H1 (cell line): ENCODE data around the gene ST8SIA3. TPM values are rescaled to one million over a fixed set of nuclear protein-coding genes. Genes with fewer than 3 reads are reported as not detected.
A peak's percentile ranks its signal among the peaks of the same experiment; 100 is the strongest.

ENCODE experiments used
- CTCF ChIA-PET: fragments of 300-600 bp; sonication (Branson Sonifier 250); formaldehyde crosslinking; loops from one replicate; lab custom pipeline; 2021; ENCODE audit not compliant: partially characterized antibody; lab: Charles Lee
- POLR2A ChIA-PET: fragments of 300-600 bp; sonication (Branson Sonifier 250); formaldehyde crosslinking; loops from one replicate; lab custom pipeline; 2021; ENCODE audit warnings: inconsistent platforms; ENCODE audit not compliant: partially characterized antibody; lab: Charles Lee
- DNase-seq, 2 experiments: peaks; one replicate each; pipeline versions ENCODE4 v3.0.0 to v3.0.0-alpha.2; 2010 to 2022; ENCODE audit warnings: low spot score in 2 of 2, low read depth in 1 of 2, mixed read lengths in 1 of 2
- FAIRE-seq: peaks from 2 replicates; lab custom pipeline; 2011; peaks lifted over from hg19 to GRCh38; lab: Jason Lieb, UNC
- H2AFZ ChIP-seq: 2 replicates; pipeline ENCODE4 v1.8.1; 2012; ENCODE audit warnings: low read length, inconsistent platforms
- H2AK5ac ChIP-seq: 2 replicates; pipeline ENCODE4 v1.6.1; 2013; ENCODE audit warnings: low read depth, low read length
- H2BK120ac ChIP-seq: replicated peaks from 2 replicates; pipeline ENCODE3; 2013; ENCODE audit warnings: low read depth, low read length, inconsistent platforms
- H2BK12ac ChIP-seq: 2 replicates; pipeline ENCODE4 v1.6.1; 2013; ENCODE audit warnings: low read depth, low read length
- H2BK15ac ChIP-seq: 2 replicates; pipeline ENCODE4 v1.6.1; 2013; ENCODE audit warnings: low read length
- H2BK20ac ChIP-seq: 2 replicates; pipeline ENCODE4 v1.6.1; 2013; ENCODE audit warnings: low read length
- H2BK5ac ChIP-seq: 2 replicates; pipeline ENCODE4 v1.6.1; 2013; ENCODE audit warnings: low read depth, low read length
- H3K14ac ChIP-seq: 2 replicates; pipeline ENCODE4 v1.6.1; 2013; ENCODE audit warnings: inconsistent platforms; ENCODE audit not compliant: insufficient read length
- H3K18ac ChIP-seq: 2 replicates; pipeline ENCODE4 v1.6.1; 2013; ENCODE audit warnings: low read length; ENCODE audit errors: extremely low read depth
- H3K23ac ChIP-seq: 2 replicates; pipeline ENCODE4 v1.6.1; 2013; ENCODE audit warnings: inconsistent platforms; ENCODE audit not compliant: insufficient read length
- H3K23me2 ChIP-seq: 2 replicates; pipeline ENCODE4 v1.6.1; 2013; ENCODE audit warnings: low read depth, low read length
- H3K27ac ChIP-seq: 2 replicates; pipeline ENCODE4 v1.6.1; 2011; ENCODE audit warnings: low read depth, low read length, inconsistent platforms
- H3K27me3 ChIP-seq, 4 experiments: replicated peaks in 1 of 4; 1 replicate in 1 of 4; 2 replicates in 3 of 4; pipeline versions ENCODE4 v1.6.1 to v1.8.1; 2011 to 2013; ENCODE audit warnings: low read length in 3 of 4, mild to moderate bottlenecking in 3 of 4, inconsistent platforms in 2 of 4, mixed read lengths in 2 of 4, moderate library complexity in 1 of 4; ENCODE audit not compliant: control insufficient read depth in 3 of 4, insufficient read depth in 3 of 4; ENCODE audit errors: extremely low read depth in 1 of 4
- H3K36me3 ChIP-seq, 4 experiments: 2 replicates each; pipeline versions ENCODE4 v1.6.1 to v1.8.1; 2011 to 2013; ENCODE audit warnings: mild to moderate bottlenecking in 4 of 4, low read length in 3 of 4, moderate library complexity in 2 of 4, control low read depth in 1 of 4, inconsistent platforms in 1 of 4; ENCODE audit not compliant: insufficient read depth in 4 of 4, control insufficient read depth in 2 of 4
- H3K4ac ChIP-seq: replicated peaks from 2 replicates; pipeline ENCODE3; 2013; ENCODE audit warnings: low read length, low read depth, mixed read lengths, inconsistent platforms; ENCODE audit not compliant: insufficient read length
- H3K4me1 ChIP-seq, 4 experiments: replicated peaks in 1 of 4; 1 replicate in 1 of 4; 2 replicates in 3 of 4; pipeline versions ENCODE4 v1.6.1 to v1.8.1; 2011 to 2013; ENCODE audit warnings: low read length in 3 of 4, inconsistent platforms in 2 of 4, mixed read lengths in 1 of 4; ENCODE audit not compliant: insufficient read depth in 4 of 4, control insufficient read depth in 3 of 4
- H3K4me2 ChIP-seq, 2 experiments: 2 replicates each; pipeline versions ENCODE4 v1.6.1 to v1.8.1; 2011 to 2013; ENCODE audit warnings: low read depth in 2 of 2, low read length in 2 of 2, control low read depth in 1 of 2, inconsistent platforms in 1 of 2, mild to moderate bottlenecking in 1 of 2; ENCODE audit not compliant: insufficient read depth in 1 of 2
- H3K4me3 ChIP-seq, 4 experiments: fragments of 200-600, 300-600 bp in 1 of 4; sonication (generic), shearing (Covaris generic), sonication (Bioruptor Twin) in 1 of 4; 2 replicates each; pipeline versions ENCODE4 v1.5.1 to v1.8.1; 2011 to 2016; ENCODE audit warnings: low read length in 4 of 4, low read depth in 3 of 4, control low read depth in 2 of 4, inconsistent platforms in 2 of 4, mild to moderate bottlenecking in 2 of 4, mixed read lengths in 1 of 4, moderate library complexity in 1 of 4; ENCODE audit not compliant: insufficient read depth in 2 of 4; ENCODE audit errors: extremely low read depth in 1 of 4
- H3K56ac ChIP-seq: replicated peaks from 2 replicates; pipeline ENCODE3; 2013; ENCODE audit warnings: low read depth, mild to moderate bottlenecking, mixed read lengths, low read length, inconsistent platforms; ENCODE audit not compliant: insufficient read length
- H3K79me1 ChIP-seq: 2 replicates; pipeline ENCODE4 v1.6.1; 2013; ENCODE audit warnings: low read depth, low read length, control low read depth
- H3K79me2 ChIP-seq, 2 experiments: 2 replicates each; pipeline versions ENCODE4 v1.6.1 to v1.8.1; 2012 to 2013; ENCODE audit warnings: low read length in 2 of 2, mild to moderate bottlenecking in 2 of 2, inconsistent platforms in 1 of 2; ENCODE audit not compliant: insufficient read depth in 2 of 2, control insufficient read depth in 1 of 2
- H3K9ac ChIP-seq, 4 experiments: replicated peaks in 1 of 4; 1 replicate in 1 of 4; 2 replicates in 3 of 4; pipeline versions ENCODE4 v1.6.1 to v1.8.1; 2011 to 2013; ENCODE audit warnings: low read depth in 3 of 4, low read length in 3 of 4, control low read depth in 2 of 4, mild to moderate bottlenecking in 2 of 4, moderate library complexity in 2 of 4, inconsistent platforms in 1 of 4; ENCODE audit errors: extremely low read depth in 1 of 4
- H3K9me3 ChIP-seq, 2 experiments: 2 replicates each; pipeline versions ENCODE4 v1.6.1 to v1.8.1; 2012 to 2013; ENCODE audit warnings: mild to moderate bottlenecking in 2 of 2, moderate library complexity in 2 of 2, control low read depth in 1 of 2, inconsistent platforms in 1 of 2, low read depth in 1 of 2, low read length in 1 of 2, mixed read lengths in 1 of 2; ENCODE audit not compliant: insufficient read depth in 2 of 2
- H4K20me1 ChIP-seq, 2 experiments: replicated peaks in 1 of 2; 2 replicates each; pipeline versions ENCODE3 to v1.8.1; 2011 to 2013; ENCODE audit warnings: inconsistent platforms in 2 of 2, low read length in 2 of 2, mild to moderate bottlenecking in 1 of 2; ENCODE audit not compliant: insufficient read depth in 2 of 2, control insufficient read depth in 1 of 2
- H4K5ac ChIP-seq: 2 replicates; pipeline ENCODE4 v1.6.1; 2013; ENCODE audit warnings: low read length, low read depth, mixed read lengths, inconsistent platforms; ENCODE audit not compliant: insufficient read length
- H4K8ac ChIP-seq: 2 replicates; pipeline ENCODE4 v1.8.0; 2013; ENCODE audit warnings: mild to moderate bottlenecking, moderate library complexity, low read length, inconsistent platforms; ENCODE audit not compliant: insufficient read depth; ENCODE audit errors: extremely low read depth
- H4K91ac ChIP-seq: replicated peaks from 2 replicates; pipeline ENCODE3; 2013; ENCODE audit warnings: low read length, mixed read lengths, inconsistent platforms; ENCODE audit not compliant: insufficient read length
- ASH2L ChIP-seq: fragments of 200-600, 300-600 bp; sonication (generic); IDR thresholded peaks from one replicate; pipeline ENCODE4 v1.7.1; 2017; ENCODE audit warnings: low read length
- CREB1 ChIP-seq: IDR thresholded peaks from 2 replicates; pipeline ENCODE4 v1.6.1; 2012; ENCODE audit warnings: inconsistent platforms
- CTBP2 ChIP-seq: IDR thresholded peaks from 2 replicates; pipeline ENCODE4 v1.7.0; 2011; ENCODE audit warnings: borderline replicate concordance, mild to moderate bottlenecking, moderate library complexity, mixed read lengths, low read length; ENCODE audit not compliant: insufficient read depth, insufficient read length
- HDAC2 ChIP-seq, 2 experiments: fragments of 300-600 bp in 1 of 2; sonication (generic) in 1 of 2; IDR thresholded peaks; 2 replicates each; pipeline ENCODE4 v1.6.1; 2011 to 2012; ENCODE audit warnings: low read depth in 2 of 2, low read length in 2 of 2, mild to moderate bottlenecking in 2 of 2, moderate library complexity in 2 of 2, borderline replicate concordance in 1 of 2, inconsistent platforms in 1 of 2
- HDAC6 ChIP-seq: IDR thresholded peaks from one replicate; pipeline ENCODE4 v1.7.1; 2012; ENCODE audit warnings: low read depth, mild to moderate bottlenecking, inconsistent platforms, low read length, moderate library complexity
- POLR2AphosphoS5 ChIP-seq: IDR thresholded peaks from 2 replicates; pipeline ENCODE4 v1.6.1; 2011; ENCODE audit warnings: low read depth, low read length
- SIX5 ChIP-seq: IDR thresholded peaks from 2 replicates; pipeline ENCODE4 v1.6.1; 2011; ENCODE audit warnings: mild to moderate bottlenecking, low read depth, low read length
- TAF1 ChIP-seq: IDR thresholded peaks from 2 replicates; pipeline ENCODE4 v1.6.1; 2011; ENCODE audit warnings: mild to moderate bottlenecking, low read depth, low read length
- ZNF274 ChIP-seq: IDR thresholded peaks from 2 replicates; pipeline ENCODE4 v1.7.0; 2012; ENCODE audit warnings: low read length, borderline replicate concordance; ENCODE audit errors: extremely low read depth
- WGBS, 2 experiments: shearing (Covaris generic) in 1 of 2; methylation state at CpG; one replicate each; pipeline versions ENCODE4 v1.1.6 to v1.1.7; 2013 to 2015; ENCODE audit warnings: low lambda C conversion rate in 2 of 2, mixed read lengths in 2 of 2, inconsistent platforms in 1 of 2, low coverage in 1 of 2, missing lambda C conversion rate in 1 of 2; ENCODE audit not compliant: insufficient replicate concordance in 2 of 2, insufficient coverage in 1 of 2, insufficient read length in 1 of 2; ENCODE audit errors: extremely low coverage in 1 of 2, missing lambda C conversion rate in 1 of 2; 5-methylcytosine and 5-hydroxymethylcytosine counted together
- polyA plus RNA-seq, 7 experiments: library from polyadenylated mRNA; depleted of rRNA in 3 of 7; stranded (reverse) in 5 of 7; unstranded in 2 of 7; fragments of >200 nt in 5 of 7; fragments of 200-250 nt in 2 of 7; gene quantifications; 1 replicate in 5 of 7; 2 replicates in 1 of 7; 4 replicates in 1 of 7; pipeline versions ENCODE4 v1.2.1 to v1.2.3, GENCODE V29; 2011 to 2013; ENCODE audit warnings: missing spikeins in 2 of 7, mixed read lengths in 2 of 7
- total RNA-seq: library from RNA; stranded (reverse); fragmentation: NEBNext Ultra II Directional; extraction: Animal tissue kit (Norgen Biotek cat#: 25700); gene quantifications from 2 replicates; pipeline ENCODE4 v1.2.1, GENCODE V29; 2021

ST8SIA3 gene
- total and polyA plus RNA-seq, 2 of the 8 experiments (the other 6 are each of a cell fraction or from before 2014, with no cell fraction given), result 1.2 to 3.7 TPM

DNA sequence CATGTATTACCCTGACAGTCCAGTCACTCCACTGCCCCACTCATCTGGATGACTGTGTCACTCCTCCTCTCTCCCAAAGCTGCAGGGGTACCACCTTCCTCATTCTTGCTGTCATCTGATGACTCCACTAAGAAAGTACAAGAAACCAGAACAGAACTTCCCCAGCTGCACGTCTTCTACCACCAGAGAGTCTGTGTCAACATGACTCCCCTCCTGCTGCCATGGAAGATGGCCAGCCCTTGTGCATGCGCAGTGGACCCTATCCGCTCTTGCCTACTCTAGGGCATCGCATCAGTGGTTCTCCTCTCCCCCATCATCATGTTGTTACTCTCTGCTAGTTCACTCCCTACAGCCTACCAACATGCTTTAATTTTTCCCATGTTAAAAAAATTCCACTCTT lies 14.5 kb upstream of the ST8SIA3 start:
- Histone ChIP-seq H4K8ac (no peak overlapping the region), H3K79me2 (no peaks in the 10 kb centered on the region), H3K9ac (no peak overlapping the region; a peak in 1 of 7 replicates), H3K9me3 (no peaks in the 10 kb centered on the region), H4K20me1 (no peaks in the 10 kb centered on the region), H3K4me1 (peaks cover 0 to 3% (median 1%) of the 10 kb centered on the region in 4 experiments; a peak in 2 of 7 replicates), H2BK5ac (no peak overlapping the region), H3K79me1 (no peaks in the 10 kb centered on the region), H3K56ac (no peak overlapping the region), H3K23ac (no peak overlapping the region), H4K91ac (no peak overlapping the region), H3K4me3 (no peak overlapping the region), H3K27ac (no peak overlapping the region), H3K27me3 (peaks cover 0 to 2% (median 0%) of the 10 kb centered on the region in 4 experiments; a peak in 2 of 7 replicates), H2BK20ac (no peak overlapping the region), H2BK120ac (no peak overlapping the region), H2BK12ac (no peak overlapping the region), H3K4ac (no peak overlapping the region), H3K23me2 (no peaks in the 10 kb centered on the region), H3K4me2 (no peak overlapping the region), H4K5ac (no peak overlapping the region), H2AFZ (no peak overlapping the region), H3K18ac (no peak overlapping the region), H2BK15ac (no peak overlapping the region), H2AK5ac (no peak overlapping the region), H3K14ac (peak overlapping the region; percentile 56), H3K36me3 (no peaks in the 10 kb centered on the region)
- 88% methylated on average over 4 of the region's 4 CpGs; no CpG with 5 or more reads in 1 of the 2 experiments for WGBS, 2 experiments
- ChIA-PET POLR2A (no interaction called here), CTCF (interaction anchor here (1.1 to 1.8 kb wide), 3 partner anchors 13 to 100 kb away, joined by 4 read pairs; no protein-coding TSS in a partner anchor)
- no peak for FAIRE-seq
- DNase-seq, result no peak
- no peak for TF ChIP-seq ASH2L
- no peak for TF ChIP-seq HDAC2 (IDR thresholded peaks at IDR 0.05; ENCODE audit: borderline replicate concordance in 1 of 2, low read depth in 2 of 2, low read length in 2 of 2)
- no peak for TF ChIP-seq POLR2AphosphoS5
- TF ChIP-seq CTBP2, result no peak
- no peak for TF ChIP-seq ZNF274
- TF ChIP-seq SIX5, result no peak
- TF ChIP-seq CREB1, result no peak
- TF ChIP-seq HDAC6, result no peak
- TF ChIP-seq TAF1, result no peak
